Ovary (tissue), 9 donors: Measurements from ENCODE around the gene CPNE4. TPM values are rescaled to one million over a fixed set of nuclear protein-coding genes. Genes with fewer than 3 reads are reported as not detected.

Experiments
- DNase-seq, 5 donors: peaks; one replicate each; pipeline ENCODE4 v3.0.0-alpha.2; 2019 to 2020
- H3K27ac ChIP-seq, 2 donors: fragments of 200-600 bp; one replicate each; pipeline versions ENCODE4 v1.5.1 to v1.8.0; 2019 to 2022
- H3K27me3 ChIP-seq: fragments of 200-600 bp; one replicate; pipeline ENCODE4 v1.8.0; 2022
- H3K36me3 ChIP-seq: fragments of 200-600 bp; sonication (generic); one replicate; pipeline ENCODE4 v1.5.1; 2019
- H3K4me1 ChIP-seq: one replicate; pipeline ENCODE4 v1.8.1; 2013; ENCODE audit warnings: mild to moderate bottlenecking, moderate library complexity; ENCODE audit not compliant: insufficient read depth
- H3K4me3 ChIP-seq: fragments of 200-600 bp; sonication (generic); one replicate; pipeline ENCODE4 v1.5.1; 2017
- H3K9me3 ChIP-seq, 2 donors: fragments of 200-600 bp in 1 of 2; sonication (generic) in 1 of 2; one replicate each; pipeline versions ENCODE4 v1.5.1 to v1.8.1; 2013 to 2019; ENCODE audit warnings: mild to moderate bottlenecking in 1 of 2, moderate library complexity in 1 of 2
- CTCF ChIP-seq, 3 donors: fragments of 450-650 bp in 2 of 3; fragments of 200-600 bp in 1 of 3; IDR thresholded peaks; one replicate each; pipeline versions ENCODE4 v1.5.1 to v1.8.0; 2016 to 2022; ENCODE audit warnings: antibody characterized with exemption in 3 of 3, mild to moderate bottlenecking in 1 of 3
- EP300 ChIP-seq: sonication (generic); formaldehyde crosslinking; IDR thresholded peaks from one replicate; pipeline ENCODE4 v1.6.1; 2017; ENCODE audit warnings: antibody characterized with exemption
- POLR2A ChIP-seq: fragments of 450-650 bp; IDR thresholded peaks from one replicate; pipeline ENCODE4 v1.6.1; 2017; ENCODE audit warnings: antibody characterized with exemption, mild to moderate bottlenecking, moderate library complexity
- WGBS, 3 donors: extraction: QIAGEN DNeasy Blood & Tissue Kit in 1 of 3; methylation state at CpG; one replicate each; pipeline versions ENCODE4 v1.1.5 to v1.1.7; 2013 to 2017; 5-methylcytosine and 5-hydroxymethylcytosine counted together
- intact Hi-C, 4 donors: fragments of 100-400 bp; cut with DNase I; formaldehyde crosslinking; loops; one replicate each; pipeline versions ENCODE4 v1.11.0 to v1.15.1; 2022 to 2023
- polyA plus RNA-seq, 2 donors: library from polyadenylated mRNA; stranded (reverse); fragments of 200-250 nt in 1 of 2; fragments of 350-450 nt in 1 of 2; fragmentation: Illumina TruSeq in 1 of 2; extraction: RNeasy Lipid Tissue Mini Kit (QIAGEN cat#74804) in 1 of 2; gene quantifications; one replicate each; pipeline ENCODE4 v1.2.3, GENCODE V29; 2013 to 2014
- total RNA-seq, 7 donors: library from RNA; depleted of rRNA in 2 of 7; stranded (reverse); fragments of >200 nt in 2 of 7; fragmentation: NEBNext Ultra II Directional in 3 of 7; extraction: Animal tissue kit (Norgen Biotek cat#: 25700) in 3 of 7; gene quantifications; one replicate each; pipeline versions ENCODE4 v1.1.0 to v1.2.4, GENCODE V29; 2016 to 2023
- donor health status: DM: no; HTN: no; CAD: no; lungs with moderate emphysema.
- donor health status: DM: no; HTN: no; CAD: no.
- donor health status: Bipolar disorder and iron deficiency.
- donor health status: DM: yes; HTN: yes; CAD: no.
- donor health status: DM: no; HTN: no; CAD: no.
- donor health status: DM: yes; HTN: yes; CAD: no.

CPNE4 gene
- total and polyA plus RNA-seq, 9 donors: 0.11 to 0.27 (median 0.13) TPM; not detected in 6

- intact Hi-C loops: no loop called here
- TF ChIP-seq CTCF (IDR thresholded peaks at IDR 0.05): no peak
- TF ChIP-seq POLR2A: no peak
- no peak for TF ChIP-seq EP300
- no peaks in the 10 kb centered on the region for H3K9me3 ChIP-seq
- H3K4me3 ChIP-seq: no peak overlapping the region
- no peaks in the 10 kb centered on the region for H3K4me1 ChIP-seq
- no peaks in the 10 kb centered on the region for H3K36me3 ChIP-seq
- no peak overlapping the region for H3K27ac ChIP-seq
- no peaks in the 10 kb centered on the region for H3K27me3 ChIP-seq
- no peak for DNase-seq
Measured at GRCh38 chr3:132073771-132074170, 39.0 kb upstream of the CPNE4 start.

- H3K9me3 ChIP-seq: no peaks in the 10 kb centered on the region
- H3K27me3 ChIP-seq: no peaks in the 10 kb centered on the region
- no peak for DNase-seq
- H3K4me1 ChIP-seq: no peaks in the 10 kb centered on the region
- intact Hi-C loops: no loop called here
- H3K36me3 ChIP-seq: no peaks in the 10 kb centered on the region
- TF ChIP-seq CTCF (IDR thresholded peaks at IDR 0.05): no peak
- TF ChIP-seq POLR2A: no peak
- TF ChIP-seq EP300: no peak
- no peak overlapping the region for H3K27ac ChIP-seq
- H3K4me3 ChIP-seq: no peak overlapping the region
Measured at GRCh38 chr3:132071043-132071442, 36.2 kb upstream of the CPNE4 start.

- Histone ChIP-seq H3K4me3 (no peak overlapping the region), H3K27me3 (no peaks in the 10 kb centered on the region), H3K36me3 (no peaks in the 10 kb centered on the region), H3K4me1 (no peaks in the 10 kb centered on the region), H3K27ac (no peak overlapping the region), H3K9me3 (no peaks in the 10 kb centered on the region)
- DNase-seq: no peak
- TF ChIP-seq EP300: no peak
- TF ChIP-seq POLR2A: no peak
- TF ChIP-seq CTCF (IDR thresholded peaks at IDR 0.05): no peak
- 1 to 7% (median 6%) methylated on average over 3 to 4 of the region's 4 CpGs for WGBS, 3 donors
- intact Hi-C loops: no loop called here
Measured at GRCh38 chr3:132064114-132064513, 29.3 kb upstream of the CPNE4 start.

- 75 to 84% (median 78%) methylated on average over 4 of the region's 4 CpGs for WGBS, 3 donors
- intact Hi-C loops: loop anchor here in 1 of 4 donors (2.0 kb wide), 1 partner anchor 14 kb away; no protein-coding TSS in a partner anchor
- Histone ChIP-seq H3K4me1 (no peaks in the 10 kb centered on the region), H3K9me3 (no peaks in the 10 kb centered on the region), H3K27me3 (no peaks in the 10 kb centered on the region), H3K4me3 (no peak overlapping the region), H3K27ac (no peak overlapping the region), H3K36me3 (no peaks in the 10 kb centered on the region)
- TF ChIP-seq EP300: no peak
- TF ChIP-seq CTCF (IDR thresholded peaks at IDR 0.05): no peak
- no peak for DNase-seq
Measured at GRCh38 chr3:132062535-132062934, 27.7 kb upstream of the CPNE4 start.

- Histone ChIP-seq H3K27ac (no peak overlapping the region), H3K4me1 (no peaks in the 10 kb centered on the region), H3K9me3 (no peaks in the 10 kb centered on the region), H3K36me3 (no peaks in the 10 kb centered on the region), H3K4me3 (no peak overlapping the region), H3K27me3 (no peaks in the 10 kb centered on the region)
- intact Hi-C loops: no loop called here
- TF ChIP-seq POLR2A: no peak
- no peak for TF ChIP-seq CTCF (IDR thresholded peaks at IDR 0.05)
- no peak for TF ChIP-seq EP300
- no peak for DNase-seq
- WGBS, 3 donors: 70 to 90% (median 73%) methylated on average over 1 of the region's 1 CpG
Measured at GRCh38 chr3:132055872-132056271, 21.1 kb upstream of the CPNE4 start.
